ENCODE results near the gene PIF1. TPM values are rescaled to one million over a fixed set of nuclear protein-coding genes. Genes with fewer than 3 reads are reported as not detected.
"Not testable (repeated sequence)": the region's sequence is repeated elsewhere in the genome, so short reads cannot be mapped to it uniquely, and the experiment has no call there.

Gene PIF1
- polyA plus RNA-seq, 5 donors, result 9.0 to 19.3 (median 11.0) TPM

- DNase-seq, result no peak
Observed at GRCh38 chr15:64810497-64811326, 14.7 kb downstream of the PIF1 start.

- DNase-seq, result peak; percentile 51 to 69
Observed at GRCh38 chr15:64809649-64810496, 15.6 kb downstream of the PIF1 start.

GRCh38 chr15:64808785-64809453, 16.5 kb downstream of the PIF1 start:
- DNase-seq, result no peak

- no peak for DNase-seq
Observed at GRCh38 chr15:64807751-64808222, 17.7 kb downstream of the PIF1 start.

GRCh38 chr15:64807051-64807749, 18.2 kb downstream of the PIF1 start:
- DNase-seq, result no peak

- DNase-seq, result no peak
Observed at GRCh38 chr15:64806509-64806908, 18.9 kb downstream of the PIF1 start.

GRCh38 chr15:64804619-64805018, 20.8 kb downstream of the PIF1 start:
- DNase-seq, result no peak

GRCh38 chr15:64803526-64803925, 21.9 kb downstream of the PIF1 start:
- DNase-seq, result no peak

GRCh38 chr15:64800476-64800875, 25.0 kb downstream of the PIF1 start:
- no peak for DNase-seq

- DNase-seq, result not testable (repeated sequence)
Observed at GRCh38 chr15:64798905-64799304, 26.5 kb downstream of the PIF1 start.

- not testable (repeated sequence) for DNase-seq
Observed at GRCh38 chr15:64795921-64796320, 29.5 kb downstream of the PIF1 start.

- not testable (repeated sequence) for DNase-seq
Observed at GRCh38 chr15:64795299-64795698, 30.1 kb downstream of the PIF1 start.

GRCh38 chr15:64792282-64792681, 33.2 kb downstream of the PIF1 start:
- DNase-seq, result no peak

- no peak for DNase-seq
Observed at GRCh38 chr15:64791401-64791800, 34.0 kb downstream of the PIF1 start.

- DNase-seq, result no peak
Observed at GRCh38 chr15:64783796-64784195, 41.7 kb downstream of the PIF1 start.

- DNase-seq, result no peak
Observed at GRCh38 chr15:64782751-64783150, 42.7 kb downstream of the PIF1 start.

GRCh38 chr15:64781299-64781698, 44.1 kb downstream of the PIF1 start:
- no peak for DNase-seq

- DNase-seq, result no peak
Observed at GRCh38 chr15:64780600-64781156, 44.8 kb downstream of the PIF1 start.

GRCh38 chr15:64779630-64780029, 45.8 kb downstream of the PIF1 start:
- no peak for DNase-seq

- DNase-seq, result no peak
Observed at GRCh38 chr15:64779024-64779423, 46.4 kb downstream of the PIF1 start.

GRCh38 chr15:64776402-64776786, 49.1 kb downstream of the PIF1 start:
- no peak for DNase-seq
